AG20443 (cell line): ENCODE data around the gene IMP4.
A peak's percentile ranks its signal among the peaks of the same experiment; 100 is the strongest.
"Not testable (repeated sequence)": the region's sequence is repeated elsewhere in the genome, so short reads cannot be mapped to it uniquely, and the experiment has no call there.

Experiments
- DNase-seq: peaks from one replicate; pipeline ENCODE4 v3.0.0; 2012; ENCODE audit warnings: low spot score, mixed read lengths

The IMP4 gene

GRCh38 chr2:130342533-130343275, at the start of gene IMP4:
Gene IMP4, plus strand, starts transcription at chr2:130342897. Its CDS starts 36 bp downstream, at chr2:130342933.
- DNase-seq, result peak; percentile 94

GRCh38 chr2:130300258-130300969, 42.3 kb upstream of the IMP4 start:
- no peak for DNase-seq

GRCh38 chr2:130300970-130301348, 41.7 kb upstream of the IMP4 start:
- no peak for DNase-seq

- DNase-seq, result no peak
Measured at GRCh38 chr2:130302164-130302886, 40.4 kb upstream of the IMP4 start.

GRCh38 chr2:130303169-130303568, 39.5 kb upstream of the IMP4 start:
- no peak for DNase-seq

- DNase-seq, result no peak
Measured at GRCh38 chr2:130304726-130305125, 38.0 kb upstream of the IMP4 start.

GRCh38 chr2:130307850-130308249, 34.8 kb upstream of the IMP4 start:
- DNase-seq, result no peak

GRCh38 chr2:130310881-130311280, 31.8 kb upstream of the IMP4 start:
- no peak for DNase-seq

- no peak for DNase-seq
Measured at GRCh38 chr2:130313812-130314334, 28.8 kb upstream of the IMP4 start.

GRCh38 chr2:130314377-130314776, 28.3 kb upstream of the IMP4 start:
- DNase-seq, result no peak

GRCh38 chr2:130316596-130316995, 26.1 kb upstream of the IMP4 start:
- no peak for DNase-seq

- no peak for DNase-seq
Measured at GRCh38 chr2:130318906-130319305, 23.8 kb upstream of the IMP4 start.

GRCh38 chr2:130319536-130319935, 23.2 kb upstream of the IMP4 start:
- DNase-seq, result no peak

- DNase-seq, result peak; percentile 30
Measured at GRCh38 chr2:130327703-130328527, 14.8 kb upstream of the IMP4 start.

GRCh38 chr2:130328710-130329109, 14.0 kb upstream of the IMP4 start:
- no peak for DNase-seq

- DNase-seq, result peak; percentile 91
Measured at GRCh38 chr2:130332271-130333073, 10.2 kb upstream of the IMP4 start.

GRCh38 chr2:130333253-130333652, 9.4 kb upstream of the IMP4 start:
- DNase-seq, result not testable (repeated sequence)

GRCh38 chr2:130334026-130334425, 8.7 kb upstream of the IMP4 start:
- no peak for DNase-seq

- DNase-seq, result no peak
Measured at GRCh38 chr2:130335226-130335625, 7.5 kb upstream of the IMP4 start.

GRCh38 chr2:130336150-130336876, 6.4 kb upstream of the IMP4 start:
- DNase-seq, result no peak
